Peyer's patch (tissue), 4 donors: ENCODE measurements around the gene GLRX2.
"Not testable (repeated sequence)": the region's sequence is repeated elsewhere in the genome, so short reads cannot be mapped to it uniquely, and the experiment has no call there.

Experiments used
- CTCF ChIP-seq, 6 experiments: fragments of 450-650 bp in 4 of 6; fragments of 200-600 bp in 2 of 6; sonication (generic) in 1 of 6; IDR thresholded peaks; one replicate each; pipeline ENCODE4 v1.5.1; 2017 to 2019; ENCODE audit warnings: antibody characterized with exemption in 6 of 6, mild to moderate bottlenecking in 3 of 6, moderate library complexity in 1 of 6
- POLR2A ChIP-seq, 2 donors: fragments of 450-650 bp; IDR thresholded peaks; one replicate each; pipeline ENCODE4 v1.5.1; 2017; ENCODE audit warnings: antibody characterized with exemption in 2 of 2, mild to moderate bottlenecking in 2 of 2, moderate library complexity in 2 of 2

- TF ChIP-seq POLR2A, CTCF (IDR thresholded peaks at IDR 0.05): not testable (repeated sequence)
Observed at GRCh38 chr1:193048913-193049312, 56.3 kb downstream of the GLRX2 start.
